SH-SY5Y (cell line): ENCODE measurements around the gene SIK2.

Experiments used
- GATA2 ChIP-seq: IDR thresholded peaks from 2 replicates; pipeline ENCODE4 v1.6.1; 2011; ENCODE audit warnings: mild to moderate bottlenecking, low read depth, low read length
- GATA3 ChIP-seq: IDR thresholded peaks from 2 replicates; pipeline ENCODE4 v1.6.1; 2011; ENCODE audit warnings: low read depth, mild to moderate bottlenecking, low read length, moderate library complexity

- TF ChIP-seq GATA3 (no peak), GATA2 (no peak)
Measured at GRCh38 chr11:111774955-111775710, 172.9 kb downstream of the SIK2 start.
